B cell (primary cell): Measurements from ENCODE around the gene KATNAL2. TPM values are rescaled to one million over a fixed set of nuclear protein-coding genes. Genes with fewer than 3 reads are reported as not detected.

Experiments
- ATAC-seq: fragments of 200-7000 bp; cut with Tn5 transposase; one replicate; pipeline ENCODE4 v1.10.0; 2021; ENCODE audit warnings: low read depth, mild to moderate bottlenecking, moderate number of reproducible peaks, moderate library complexity
- CTCF ChIA-PET: fragments of 350-600 bp; sonication (Branson Sonifier 250); formaldehyde crosslinking; loops from one replicate; lab custom pipeline; 2021; ENCODE audit warnings: antibody characterized with exemption, inconsistent platforms; lab: Charles Lee
- POLR2A ChIA-PET: fragments of 350-600 bp; sonication (Branson Sonifier 250); formaldehyde crosslinking; loops from one replicate; lab custom pipeline; 2021; ENCODE audit warnings: antibody characterized with exemption; lab: Charles Lee
- DNase-seq: peaks from one replicate; pipeline ENCODE4 v3.0.0; 2013
- H2AFZ ChIP-seq: 2 replicates; pipeline ENCODE4 v1.6.1; 2012; ENCODE audit warnings: mild to moderate bottlenecking, low read depth, low read length; ENCODE audit not compliant: insufficient read depth, poor library complexity, severe bottlenecking
- H3K27ac ChIP-seq, 2 donors: 1 replicate in 1 of 2; 2 replicates in 1 of 2; pipeline ENCODE4 v1.5.1; 2012 to 2013; ENCODE audit warnings: low read length in 2 of 2, mild to moderate bottlenecking in 2 of 2, moderate library complexity in 1 of 2
- H3K27me3 ChIP-seq, 4 experiments: fragments of 200-600 bp in 1 of 4; sonication (generic) in 1 of 4; replicated peaks in 1 of 4; 1 replicate in 2 of 4; 2 replicates in 2 of 4; pipeline versions ENCODE4 v1.6.1 to v1.7.0; 2013 to 2016; ENCODE audit warnings: low read length in 3 of 4, mild to moderate bottlenecking in 2 of 4, mixed read lengths in 1 of 4, moderate library complexity in 1 of 4; ENCODE audit not compliant: insufficient read depth in 4 of 4, control insufficient read depth in 3 of 4; ENCODE audit errors: control extremely low read depth in 1 of 4
- H3K36me3 ChIP-seq, 2 experiments: replicated peaks in 1 of 2; 1 replicate in 1 of 2; 2 replicates in 1 of 2; pipeline versions ENCODE4 v1.6.1 to v1.7.1; 2013; ENCODE audit warnings: low read length in 1 of 2; ENCODE audit not compliant: insufficient read depth in 2 of 2, control insufficient read depth in 1 of 2; ENCODE audit errors: control extremely low read depth in 1 of 2, extremely low read depth in 1 of 2
- H3K4me1 ChIP-seq, 2 donors: fragments of 200-600 bp in 1 of 2; sonication (generic) in 1 of 2; 1 replicate in 1 of 2; 2 replicates in 1 of 2; pipeline versions ENCODE4 v1.5.1 to v1.6.1; 2013 to 2017; ENCODE audit warnings: low read length in 2 of 2; ENCODE audit not compliant: control insufficient read depth in 2 of 2, insufficient read depth in 2 of 2
- H3K4me2 ChIP-seq: replicated peaks from 2 replicates; pipeline ENCODE3; 2012; ENCODE audit warnings: mild to moderate bottlenecking, low read depth, low read length; ENCODE audit not compliant: poor library complexity, severe bottlenecking
- H3K4me3 ChIP-seq, 5 experiments: fragments of 200-600 bp in 1 of 5; sonication (generic) in 1 of 5; 1 replicate in 3 of 5; 2 replicates in 2 of 5; pipeline versions ENCODE4 v1.5.1 to v1.7.0; 2011 to 2016; ENCODE audit warnings: low read length in 4 of 5, mild to moderate bottlenecking in 4 of 5, low read depth in 2 of 5, control low read depth in 1 of 5, moderate library complexity in 1 of 5; ENCODE audit not compliant: insufficient read depth in 1 of 5; ENCODE audit errors: control extremely low read depth in 1 of 5, extremely low read depth in 1 of 5
- H3K79me2 ChIP-seq: fragments of 200-600 bp; sonication (generic); one replicate; pipeline ENCODE4 v1.6.0; 2016; ENCODE audit warnings: low read length; ENCODE audit not compliant: control insufficient read depth, insufficient read depth
- H3K9ac ChIP-seq: fragments of 200-600 bp; sonication (generic); 2 replicates; pipeline ENCODE4 v1.6.1; 2017; ENCODE audit warnings: mild to moderate bottlenecking, low read length, moderate library complexity
- H3K9me3 ChIP-seq, 3 donors: one replicate each; pipeline versions ENCODE4 v1.6.1 to v1.7.1; 2013; ENCODE audit warnings: low read length in 2 of 3; ENCODE audit not compliant: control insufficient read depth in 2 of 3, insufficient read depth in 1 of 3; ENCODE audit errors: control extremely low read depth in 1 of 3
- H4K20me1 ChIP-seq: 2 replicates; pipeline ENCODE4 v1.6.0; 2012; ENCODE audit warnings: mild to moderate bottlenecking, low read length; ENCODE audit not compliant: insufficient read depth, control insufficient read depth, poor library complexity, severe bottlenecking
- H3K27ac Mint-ChIP-seq: one replicate; pipeline ENCODE4 v1.8.0; 2021; ENCODE audit warnings: mixed read lengths
- H3K27me3 Mint-ChIP-seq: one replicate; pipeline ENCODE4 v1.8.0; 2021; ENCODE audit warnings: mixed read lengths
- H3K4me1 Mint-ChIP-seq: one replicate; pipeline ENCODE4 v1.8.0; 2021; ENCODE audit warnings: mixed read lengths
- H3K4me3 Mint-ChIP-seq: one replicate; pipeline ENCODE4 v1.8.0; 2021; ENCODE audit warnings: mixed read lengths
- H3K9me3 Mint-ChIP-seq: one replicate; pipeline ENCODE4 v1.8.0; 2022; ENCODE audit warnings: mixed read lengths; ENCODE audit not compliant: insufficient read depth
- CTCF ChIP-seq: fragments of 200-600 bp; IDR thresholded peaks from one replicate; pipeline ENCODE4 v1.8.0; 2022; ENCODE audit warnings: antibody characterized with exemption, mild to moderate bottlenecking
- EZH2 ChIP-seq: IDR thresholded peaks from 2 replicates; pipeline ENCODE4 v1.6.1; 2012; ENCODE audit warnings: borderline replicate concordance, low read depth, mild to moderate bottlenecking, moderate library complexity, low read length; ENCODE audit not compliant: insufficient read depth, poor library complexity, severe bottlenecking
- WGBS: methylation state at CpG from one replicate; pipeline ENCODE4 v1.1.5; 2013; ENCODE audit warnings: missing lambda C conversion rate; ENCODE audit not compliant: insufficient coverage; 5-methylcytosine and 5-hydroxymethylcytosine counted together
- intact Hi-C: fragments of 100-400 bp; cut with micrococcal nuclease; formaldehyde crosslinking; loops from one replicate; pipeline ENCODE4 v1.10.0; 2022
- polyA plus RNA-seq: library from polyadenylated mRNA; depleted of rRNA; stranded (reverse); fragments of >200 nt; gene quantifications from 2 replicates; pipeline ENCODE4 v1.2.3, GENCODE V29; 2012
- total RNA-seq, 2 donors: library from RNA; stranded (reverse); fragments of 120-200 nt in 1 of 2; gene quantifications; 1 replicate in 1 of 2; 2 replicates in 1 of 2; pipeline versions ENCODE4 v1.2.3 to v1.2.4, GENCODE V29; 2013 to 2022

KATNAL2 gene
- total and polyA plus RNA-seq, 2 donors (not counting 1 experiment from before 2014, with no cell fraction given): 1.3 to 3.1 TPM

- no peak overlapping the region for H3K4me3 ChIP-seq
- H3K27ac ChIP-seq: no peak overlapping the region
- no peaks in the 10 kb centered on the region for H3K4me1 ChIP-seq
- H3K9me3 ChIP-seq: no peaks in the 10 kb centered on the region
- no peak overlapping the region for H2AFZ ChIP-seq
- no peaks in the 10 kb centered on the region for H3K4me1 Mint-ChIP-seq
- ATAC-seq (no peak), DNase-seq (no peak)
- intact Hi-C loops: no loop called here
- H3K27me3 Mint-ChIP-seq: no peaks in the 10 kb centered on the region
- no peak overlapping the region for H3K4me2 ChIP-seq
- H3K9ac ChIP-seq: no peak overlapping the region
- H4K20me1 ChIP-seq: no peaks in the 10 kb centered on the region
- no peaks in the 10 kb centered on the region for H3K79me2 ChIP-seq
- H3K27me3 ChIP-seq: no peaks in the 10 kb centered on the region
- H3K9me3 Mint-ChIP-seq: no peaks in the 10 kb centered on the region
- TF ChIP-seq EZH2 (no peak), CTCF (no peak)
- CTCF ChIA-PET: no interaction called here
- POLR2A ChIA-PET: no interaction called here
- no peak overlapping the region for H3K27ac Mint-ChIP-seq
- no peak overlapping the region for H3K4me3 Mint-ChIP-seq
- H3K36me3 ChIP-seq: no peaks in the 10 kb centered on the region
- 75% methylated on average over 6 of the region's 13 CpGs for WGBS
Measured at GRCh38 chr18:47075098-47075883, 157.9 kb downstream of the KATNAL2 start.

GRCh38 chr18:47077111-47077510 lies 159.7 kb downstream of the KATNAL2 start:
- no peaks in the 10 kb centered on the region for H3K27me3 Mint-ChIP-seq
- H3K9me3 ChIP-seq: no peaks in the 10 kb centered on the region
- H3K4me1 Mint-ChIP-seq: no peaks in the 10 kb centered on the region
- no peaks in the 10 kb centered on the region for H3K27me3 ChIP-seq
- ATAC-seq (no peak), DNase-seq (no peak)
- H3K4me3 ChIP-seq: no peak overlapping the region
- H3K36me3 ChIP-seq: no peaks in the 10 kb centered on the region
- no peak overlapping the region for H3K27ac Mint-ChIP-seq
- no peaks in the 10 kb centered on the region for H3K79me2 ChIP-seq
- intact Hi-C loops: no loop called here
- no peaks in the 10 kb centered on the region for H4K20me1 ChIP-seq
- H3K9ac ChIP-seq: no peak overlapping the region
- H3K9me3 Mint-ChIP-seq: no peaks in the 10 kb centered on the region
- no peak overlapping the region for H3K4me2 ChIP-seq
- H3K4me3 Mint-ChIP-seq: no peak overlapping the region
- H2AFZ ChIP-seq: no peak overlapping the region
- H3K27ac ChIP-seq: no peak overlapping the region
- WGBS: 100% methylated on average over 5 of the region's 7 CpGs
- no peaks in the 10 kb centered on the region for H3K4me1 ChIP-seq
- ChIA-PET POLR2A (no interaction called here), CTCF (no interaction called here)
- TF ChIP-seq EZH2 (no peak), CTCF (no peak)
